GM21576 (cell line): ENCODE results near the gene MAU2.

Experiments
- ATAC-seq: cut with Tn5 transposase; IDR thresholded peaks from one replicate; pipeline ENCODE4 v1.9.1; 2021; ENCODE audit warnings: mild to moderate bottlenecking, moderate library complexity; ENCODE audit not compliant: unreplicated experiment

MAU2 gene

DNA sequence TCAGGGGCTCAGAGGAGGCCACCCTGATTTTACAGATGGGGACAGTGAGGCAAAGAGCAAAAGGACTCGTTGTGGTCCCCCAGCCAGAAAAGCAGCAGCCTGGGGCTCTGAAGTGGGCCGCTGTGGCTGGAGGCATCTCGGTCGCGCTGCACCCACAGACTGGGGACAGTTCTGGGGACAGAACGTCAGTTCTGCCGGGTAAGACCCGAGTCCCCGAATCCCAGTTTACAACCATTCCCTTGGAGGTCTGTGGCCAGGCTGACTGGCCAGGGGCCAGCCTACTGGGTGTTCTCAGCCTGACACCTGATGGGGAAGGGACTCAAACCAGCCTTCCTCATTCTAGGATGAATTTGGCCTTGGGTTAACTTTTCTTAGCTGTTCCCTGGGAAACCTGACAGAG lies 14.4 kb upstream of the MAU2 start:
- ATAC-seq: no peak

DNA sequence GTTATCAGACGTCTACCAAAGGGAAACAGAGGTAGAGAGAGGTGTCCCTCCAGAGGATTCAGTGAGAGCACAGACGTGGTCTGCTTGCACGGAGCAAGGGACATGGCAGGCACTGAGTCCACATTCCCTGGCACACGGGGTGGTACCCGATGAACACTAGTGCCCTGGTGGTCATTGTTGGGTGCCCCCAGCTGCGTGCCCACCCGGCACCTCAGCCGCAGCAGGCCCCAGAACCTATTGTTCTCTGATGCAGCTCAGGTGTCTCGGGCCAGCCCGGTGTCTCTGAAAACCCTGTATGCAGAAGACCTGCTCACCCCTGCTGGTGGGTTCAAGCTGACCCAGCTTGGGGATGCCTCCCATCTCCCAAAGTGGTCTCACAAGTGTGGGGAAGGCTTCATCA lies 12.3 kb upstream of the MAU2 start:
- no peak for ATAC-seq

DNA sequence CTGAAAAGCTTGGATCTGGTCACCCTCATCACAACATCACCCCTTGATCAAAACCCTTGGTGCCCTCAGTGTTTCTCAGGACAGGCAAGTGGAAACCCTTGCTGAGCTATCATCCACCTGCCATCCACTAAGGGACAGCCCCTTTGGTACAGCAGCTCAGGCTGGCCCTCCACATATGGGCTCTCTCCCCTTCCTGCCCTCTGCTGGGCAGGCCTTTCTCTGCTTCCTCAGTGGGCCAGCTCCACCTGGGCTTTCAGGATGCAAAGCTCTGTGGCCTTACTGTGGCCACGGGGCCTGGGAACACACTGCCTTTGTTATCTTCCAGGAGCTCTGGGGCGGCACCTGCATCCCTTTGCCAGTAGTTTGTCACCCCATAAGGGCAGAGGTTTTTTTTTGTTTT lies 5.2 kb upstream of the MAU2 start:
- ATAC-seq: no peak

DNA sequence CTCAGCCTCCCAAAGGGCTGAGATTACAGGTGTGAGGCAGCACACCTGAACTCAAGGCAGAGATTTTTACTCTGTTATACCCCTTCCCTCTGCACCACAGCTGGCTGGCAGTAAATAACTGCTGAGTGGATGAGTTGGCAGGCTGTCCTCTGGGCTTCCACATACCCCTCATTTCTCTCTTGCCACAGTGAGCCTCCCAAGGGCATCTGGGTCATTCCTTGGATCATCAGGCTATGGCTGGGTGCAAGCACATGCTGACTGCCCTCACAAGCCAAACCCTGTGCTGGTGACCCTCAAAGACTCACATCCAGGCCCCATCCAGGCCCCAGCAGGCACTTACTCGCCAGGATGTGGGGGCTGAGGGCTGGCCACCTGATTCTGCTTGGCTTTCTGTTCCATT lies 4.5 kb upstream of the MAU2 start:
- ATAC-seq: no peak

DNA sequence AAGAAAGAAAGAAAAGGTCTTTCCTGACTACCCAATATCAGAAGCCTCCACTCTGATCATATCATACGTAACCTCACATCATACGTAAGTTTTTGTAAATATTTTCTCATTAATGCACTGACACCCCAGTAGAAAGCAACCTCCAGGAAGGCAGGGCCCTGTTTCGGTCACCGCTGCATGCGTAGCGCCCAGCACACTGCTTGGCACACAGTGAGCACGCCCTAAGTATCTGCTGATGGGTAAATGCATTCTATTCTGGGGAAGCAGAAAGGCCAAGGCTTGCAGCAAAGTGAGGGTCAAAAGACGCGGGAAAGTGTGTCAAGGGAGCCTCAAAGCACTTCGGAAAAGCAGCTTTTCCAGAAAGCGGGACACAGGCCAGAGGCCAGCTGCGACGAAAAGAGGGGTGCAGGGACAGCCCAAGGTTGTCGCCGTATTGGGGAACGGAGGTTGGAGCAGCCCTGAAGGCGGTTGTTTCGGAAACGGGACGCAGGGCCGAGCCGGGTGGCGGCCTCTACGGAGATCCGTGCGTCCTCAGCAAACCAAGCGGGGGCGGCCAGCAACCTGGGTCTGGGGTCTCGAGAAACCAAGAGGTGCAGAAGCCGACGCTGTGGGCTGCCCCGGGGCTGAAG lies 783 bp upstream of the MAU2 start:
- ATAC-seq: peak; percentile 5

DNA sequence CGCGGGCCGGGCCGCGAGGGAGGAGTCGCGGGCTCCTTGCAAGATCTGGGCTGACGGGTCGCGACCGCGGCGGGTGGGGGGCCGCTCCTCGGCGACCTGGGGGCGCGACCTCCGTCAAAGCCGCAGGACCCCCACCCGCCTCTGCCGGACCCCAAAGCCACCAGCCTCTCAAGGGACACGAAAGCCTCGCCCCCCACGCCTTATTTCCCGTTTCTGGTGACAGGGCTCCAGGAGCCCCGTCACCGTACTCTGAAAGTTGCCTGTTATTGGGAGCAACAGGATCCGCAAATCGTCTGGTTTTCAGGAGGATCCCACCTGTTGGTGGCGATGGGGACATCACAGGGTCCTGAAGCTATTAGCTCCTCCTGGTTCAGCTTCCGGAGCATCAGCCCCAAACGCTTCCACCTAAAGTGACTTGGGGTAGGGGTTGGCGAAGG lies 530 bp downstream of the MAU2 start:
- ATAC-seq: no peak

DNA sequence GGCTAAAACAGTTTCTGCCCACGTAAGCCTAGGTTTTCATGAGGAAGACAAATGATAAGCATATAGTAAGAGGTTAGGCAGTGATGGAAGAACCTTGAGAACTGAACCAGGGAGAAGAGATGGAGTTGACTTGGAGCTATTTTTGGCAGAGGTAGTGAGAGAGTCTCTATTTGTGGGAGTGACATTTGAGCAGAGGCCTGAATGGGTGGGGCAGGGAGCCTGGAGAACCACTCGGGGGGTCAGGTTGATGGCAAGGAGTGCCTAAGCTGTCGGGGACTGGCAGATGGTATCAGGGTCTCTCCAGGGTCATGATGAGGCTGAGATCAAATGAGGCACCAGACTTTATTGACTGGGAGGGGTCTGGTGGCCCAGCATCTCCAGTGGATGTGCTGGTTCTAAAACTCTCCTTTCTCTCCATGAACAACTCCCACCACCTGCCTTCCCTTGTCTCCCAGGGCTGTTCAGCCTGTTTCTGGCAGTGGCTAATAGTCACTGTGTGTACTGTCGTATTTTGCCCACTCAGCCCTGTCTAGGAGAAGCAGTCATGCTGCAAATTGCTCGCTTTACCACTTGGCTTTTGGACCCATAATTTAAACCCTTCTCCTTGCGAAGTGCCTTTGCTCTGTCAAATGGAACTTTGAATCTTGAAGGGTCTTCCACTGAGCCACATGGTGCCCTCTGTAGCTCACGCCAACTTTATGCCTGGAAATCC lies 3.6 kb downstream of the MAU2 start:
- no peak for ATAC-seq

DNA sequence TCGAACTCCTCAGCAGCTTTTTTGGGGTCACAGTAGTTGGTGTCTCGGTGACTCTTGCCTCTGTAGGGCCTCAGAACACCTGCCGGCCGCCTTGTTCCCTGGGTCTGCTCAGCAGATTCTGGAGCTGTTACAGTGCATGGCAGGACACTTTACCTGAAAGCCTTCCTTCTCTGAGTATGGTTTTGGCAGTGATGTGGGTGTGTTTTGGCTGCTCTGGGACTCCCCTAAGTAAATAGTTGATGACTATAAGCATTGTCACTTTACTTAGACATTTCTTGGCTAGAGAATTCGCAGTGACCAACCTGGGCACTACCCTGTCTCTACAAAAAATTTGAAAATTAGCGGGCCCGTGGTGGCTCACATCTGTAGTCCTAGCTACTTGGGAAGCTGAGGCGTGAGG lies 7.0 kb downstream of the MAU2 start:
- ATAC-seq: no peak

DNA sequence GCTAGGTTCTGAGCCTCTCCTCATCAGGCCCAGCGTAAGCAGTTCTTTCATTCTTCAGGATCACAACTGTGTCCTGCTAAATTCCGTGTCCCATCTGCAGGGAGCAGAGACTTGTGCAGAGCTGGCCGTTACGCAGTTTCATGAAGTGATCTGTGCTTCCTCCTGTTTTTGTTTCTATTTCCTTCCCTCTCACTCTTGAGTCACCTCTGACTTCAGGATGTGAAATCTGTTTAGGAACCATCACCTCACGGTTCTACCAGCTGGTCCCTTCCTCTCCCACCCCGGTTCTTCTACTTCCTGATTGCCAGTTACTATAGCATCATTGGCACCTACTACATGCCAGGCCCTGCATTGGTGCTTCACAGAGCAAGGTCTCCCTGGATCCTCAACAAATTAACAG lies 8.5 kb downstream of the MAU2 start:
- ATAC-seq: no peak

DNA sequence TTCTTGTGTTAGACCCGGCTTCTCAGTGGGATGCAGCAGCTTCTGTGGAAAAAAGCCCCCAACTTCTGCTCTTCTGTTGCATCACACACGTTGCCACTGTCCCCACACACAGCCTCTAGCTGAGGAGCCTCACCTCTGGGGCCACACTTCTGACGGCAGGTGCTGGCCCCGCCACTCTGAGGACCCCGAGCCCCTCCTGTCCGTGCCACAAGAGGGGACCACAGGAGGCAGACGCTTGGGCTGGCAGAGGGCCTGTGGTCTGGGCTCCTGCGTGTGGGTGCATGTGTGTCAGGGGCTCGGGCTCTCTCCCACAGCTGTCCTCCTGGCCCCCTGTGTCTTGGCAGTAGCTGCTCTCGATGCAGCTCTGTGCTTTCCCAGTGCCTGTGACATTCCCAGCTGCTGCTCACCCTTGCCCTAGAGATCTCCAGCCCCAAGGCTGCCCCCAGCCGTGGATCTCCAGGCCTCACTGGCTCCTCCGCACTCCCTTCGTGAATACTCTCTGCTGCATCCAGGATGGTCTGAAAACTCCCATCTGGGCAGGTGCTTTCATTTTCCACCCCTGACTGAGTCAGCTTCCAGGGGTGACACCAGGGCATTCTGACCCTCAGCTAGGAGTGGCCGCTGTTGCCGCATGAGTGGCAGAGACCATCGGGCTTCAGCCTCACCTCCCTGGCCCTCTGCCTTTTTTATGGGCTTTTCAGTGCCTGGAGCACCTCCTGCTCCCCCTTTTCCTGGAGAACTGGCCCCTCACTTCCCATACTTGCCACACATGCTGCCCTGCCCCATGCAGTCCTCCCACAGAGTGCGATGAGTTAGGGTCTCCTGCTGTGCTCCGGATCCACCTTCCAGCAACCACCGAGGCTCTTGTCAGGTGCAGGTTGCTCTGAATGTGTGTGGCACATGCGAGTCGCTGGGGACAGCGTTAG lies 13.7 kb downstream of the MAU2 start:
- no peak for ATAC-seq

DNA sequence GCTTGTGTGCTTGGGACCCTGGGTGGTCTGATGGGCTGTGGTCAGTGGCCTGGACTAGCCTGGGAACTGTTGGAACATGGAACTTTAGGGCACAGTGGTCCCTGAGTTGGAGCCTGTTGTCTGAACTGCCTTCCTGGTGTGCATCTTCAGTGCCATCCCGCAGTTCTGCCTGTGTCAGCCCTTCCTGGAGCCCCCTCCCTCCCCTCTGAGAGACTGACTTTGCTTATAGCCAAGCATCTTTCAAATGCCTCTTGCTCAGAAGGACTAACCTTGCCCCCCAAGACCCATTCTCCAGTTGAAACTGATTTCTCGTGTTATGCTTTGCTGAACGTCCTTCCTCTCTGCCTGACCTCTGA lies 14.3 kb downstream of the MAU2 start:
- ATAC-seq: no peak

DNA sequence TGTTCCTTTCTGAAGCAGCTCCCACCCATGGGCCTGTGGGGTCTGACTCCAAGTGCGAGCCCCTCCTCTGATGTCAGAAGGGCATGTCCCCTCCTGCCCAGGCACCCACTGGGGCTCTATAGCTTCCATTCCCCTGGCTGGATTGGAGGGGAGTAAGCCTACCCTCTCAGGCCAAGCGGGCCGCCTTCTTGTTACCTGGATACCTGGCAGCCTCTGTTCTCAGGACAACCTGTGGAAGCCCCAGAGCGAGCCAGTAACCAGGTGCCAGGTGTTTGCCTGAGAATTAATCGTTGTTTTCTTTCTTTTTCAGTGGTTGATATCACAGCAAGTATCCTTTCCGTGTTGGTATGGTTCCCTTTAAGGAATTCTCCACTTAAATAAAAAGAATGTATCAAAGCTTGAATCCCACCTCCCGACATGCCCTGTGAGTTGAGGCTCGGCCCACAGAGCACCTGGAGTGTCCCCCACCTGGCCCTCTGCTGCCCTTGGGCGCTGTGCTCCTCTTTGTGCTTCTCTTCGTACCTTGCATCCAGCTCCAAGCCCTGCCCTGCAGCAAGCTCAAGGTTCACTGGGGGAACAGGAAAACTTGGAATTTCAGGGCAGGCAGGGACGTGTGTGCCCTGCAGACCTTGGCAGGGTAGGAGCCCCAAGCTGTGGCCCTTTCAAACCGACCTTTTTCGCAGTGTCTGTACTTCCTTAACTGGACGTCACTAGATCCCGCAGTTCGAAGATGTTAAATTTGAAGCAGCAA lies 15.0 kb downstream of the MAU2 start:
- ATAC-seq: no peak

DNA sequence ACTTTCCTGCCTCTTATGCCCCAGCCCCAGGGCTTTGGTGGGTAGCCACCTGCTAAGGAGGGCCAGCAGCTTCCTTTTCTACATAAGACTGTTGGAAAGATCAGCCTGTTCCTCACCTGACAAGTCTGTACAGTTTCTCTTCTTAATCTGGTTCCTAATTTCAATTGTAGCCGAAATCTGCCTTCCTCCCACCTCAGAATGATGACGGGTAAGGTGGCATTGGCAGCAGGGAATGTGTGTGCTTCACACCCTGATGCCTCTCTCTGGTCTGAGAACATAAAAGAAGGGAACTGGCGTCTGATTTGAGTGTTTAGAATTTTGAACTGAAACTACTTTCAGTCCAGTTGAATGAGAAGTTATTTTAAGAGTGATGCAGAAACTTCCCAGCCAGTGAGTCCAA lies 16.0 kb downstream of the MAU2 start:
- no peak for ATAC-seq

DNA sequence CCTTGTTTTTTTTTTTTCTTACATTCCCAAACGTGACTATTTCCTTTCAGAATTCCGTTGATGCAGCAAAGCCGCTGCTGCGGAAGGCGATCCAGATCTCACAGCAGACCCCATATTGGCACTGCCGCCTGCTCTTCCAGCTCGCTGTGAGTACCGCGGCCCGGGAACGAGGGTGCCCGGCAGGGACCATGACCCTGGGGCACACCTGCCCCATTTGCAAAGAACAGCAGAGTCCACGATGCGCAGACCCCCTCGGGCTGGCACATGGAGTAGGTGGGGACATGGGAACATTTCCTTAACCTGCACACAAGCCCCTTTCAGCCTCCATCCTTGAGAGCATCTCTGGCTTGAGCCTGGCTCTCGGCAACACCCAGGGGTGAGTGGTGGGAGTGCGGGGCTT lies 16.5 kb downstream of the MAU2 start:
- no peak for ATAC-seq

DNA sequence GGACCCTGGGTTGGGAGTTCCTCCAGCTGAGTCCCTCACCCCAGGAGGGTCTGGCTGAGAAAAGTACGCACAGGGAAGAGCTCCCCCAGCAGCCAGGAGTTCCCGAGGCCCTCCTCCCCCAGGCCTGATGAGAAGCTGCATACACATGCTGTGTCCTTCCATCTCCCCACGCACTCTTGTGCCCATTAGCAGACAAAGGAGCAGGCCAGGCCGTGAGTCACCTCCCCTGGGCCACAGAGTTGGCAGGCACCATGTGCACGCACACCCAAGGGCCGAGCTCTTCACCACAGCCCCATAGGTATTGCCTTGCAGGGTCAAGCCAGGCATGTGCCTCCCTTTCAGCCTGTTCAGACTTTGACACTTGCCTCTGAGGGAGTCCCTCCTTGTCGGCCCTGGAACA lies 17.5 kb downstream of the MAU2 start:
- no peak for ATAC-seq

DNA sequence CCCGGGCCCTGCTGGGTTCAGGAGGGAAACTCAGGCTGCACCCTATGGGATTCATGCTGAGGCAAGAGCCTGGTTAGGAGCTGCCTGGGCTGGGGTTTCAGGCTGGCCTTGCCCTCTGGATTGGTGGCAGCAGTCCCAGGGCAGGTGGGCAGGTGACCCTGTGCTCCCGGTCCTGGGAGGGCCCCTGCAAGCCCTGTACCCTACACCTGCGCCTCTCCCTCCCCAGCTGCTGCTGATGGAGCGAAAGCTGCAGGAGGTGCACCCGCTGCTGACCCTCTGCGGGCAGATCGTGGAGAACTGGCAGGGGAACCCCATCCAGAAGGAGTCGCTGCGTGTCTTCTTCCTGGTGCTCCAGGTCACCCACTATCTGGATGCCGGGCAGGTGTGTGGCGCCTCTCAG lies 20.4 kb downstream of the MAU2 start:
- no peak for ATAC-seq

DNA sequence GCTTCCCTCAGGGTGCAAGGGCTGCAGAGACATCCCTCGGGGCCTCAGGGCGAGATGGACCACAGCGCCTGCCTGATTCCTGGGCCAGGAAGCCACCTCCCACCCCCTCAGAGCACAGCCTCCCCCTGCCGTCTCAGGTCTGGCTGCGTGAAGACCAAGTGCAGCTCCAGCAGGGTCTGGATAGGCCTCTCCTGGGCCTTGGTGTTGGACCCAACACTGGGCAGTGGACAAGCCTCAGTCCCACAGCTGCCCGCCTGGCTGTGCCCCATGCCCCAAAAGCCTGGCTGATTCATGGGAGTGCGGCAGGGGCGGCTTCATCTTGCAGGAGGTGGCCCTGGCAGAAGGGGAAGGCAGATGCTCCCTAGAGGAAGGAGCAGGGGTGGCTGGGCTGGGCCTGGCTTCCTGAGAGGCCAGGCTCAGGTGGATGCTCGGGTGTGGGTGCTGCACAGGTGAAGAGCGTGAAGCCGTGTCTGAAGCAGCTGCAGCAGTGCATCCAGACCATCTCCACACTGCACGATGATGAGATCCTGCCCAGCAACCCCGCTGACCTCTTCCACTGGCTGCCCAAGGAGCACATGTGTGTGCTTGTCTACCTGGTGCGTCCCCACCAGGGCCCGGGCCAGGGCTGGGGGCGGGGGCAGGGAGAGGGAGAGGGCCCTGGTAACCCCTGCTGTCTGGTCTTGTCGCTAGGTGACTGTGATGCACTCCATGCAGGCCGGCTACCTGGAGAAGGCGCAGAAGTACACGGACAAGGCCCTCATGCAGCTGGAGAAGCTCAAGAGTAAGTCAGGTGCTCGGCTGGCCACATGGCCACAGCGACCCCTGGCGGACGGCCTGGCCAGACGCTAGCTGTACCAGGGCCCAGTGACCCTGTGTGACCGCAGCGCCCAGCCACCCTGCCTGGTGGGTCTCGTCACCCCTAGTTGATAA lies 21.7 kb downstream of the MAU2 start:
- ATAC-seq: no peak

DNA sequence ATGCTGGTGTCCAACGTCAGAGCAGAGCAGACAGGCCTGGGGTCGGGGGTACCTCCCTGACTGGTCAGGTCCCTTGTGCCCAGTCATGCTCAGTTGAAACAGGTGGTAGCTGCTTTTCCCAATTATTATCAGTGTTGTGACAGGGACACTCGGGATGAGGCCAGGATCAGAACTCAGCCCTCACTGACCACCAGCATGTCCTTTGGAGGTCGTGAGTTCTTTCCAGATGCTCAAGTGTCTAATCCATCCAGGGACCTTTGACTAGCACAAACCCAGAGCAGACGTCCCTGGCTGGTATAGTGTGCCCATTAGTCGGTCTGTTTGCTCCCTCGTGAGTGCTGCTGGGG lies 22.4 kb downstream of the MAU2 start:
- no peak for ATAC-seq

DNA sequence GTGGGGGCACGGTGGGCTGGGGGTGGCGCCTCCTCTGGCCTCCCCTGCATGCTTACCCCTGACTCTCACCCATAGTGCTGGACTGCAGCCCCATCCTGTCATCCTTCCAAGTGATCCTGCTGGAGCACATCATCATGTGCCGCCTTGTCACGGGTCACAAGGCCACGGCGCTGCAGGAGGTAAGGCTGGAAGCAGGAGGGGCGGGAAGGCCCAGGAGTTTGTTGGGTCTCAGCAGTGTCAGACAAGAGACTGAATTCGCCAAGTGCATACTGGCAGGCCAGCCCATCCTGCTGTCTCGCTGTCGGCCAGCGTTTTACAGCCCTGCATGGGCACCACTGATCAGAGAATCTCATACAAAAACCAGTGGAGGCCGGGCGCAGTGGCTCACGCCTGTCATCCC lies 23.1 kb downstream of the MAU2 start:
- ATAC-seq: no peak

DNA sequence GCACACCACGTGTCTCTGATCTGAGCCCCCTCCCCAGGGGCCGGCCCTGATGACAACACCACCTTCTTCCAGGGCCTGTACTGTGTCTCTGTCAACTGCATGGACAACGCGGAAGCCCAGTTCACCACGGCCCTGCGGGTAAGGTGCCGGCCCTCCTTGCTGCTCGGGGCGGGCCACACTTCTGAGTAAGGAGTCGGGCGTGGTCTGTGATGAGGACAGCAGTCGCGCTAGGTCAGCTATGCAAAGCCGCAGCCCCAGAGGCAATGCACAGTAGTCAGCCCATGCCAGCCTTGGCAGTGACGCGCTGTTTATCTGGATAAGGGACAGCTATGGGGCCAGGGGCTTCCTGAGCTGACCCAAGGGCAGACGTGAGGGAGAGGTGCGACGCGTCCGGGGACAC lies 24.6 kb downstream of the MAU2 start:
- ATAC-seq: no peak
